Stimulated activated CD8-positive, alpha-beta memory T cell treated with anti-CD3 and anti-CD28 coated beads, Interleukin-7, amount 100 ng/mL, for 48 hours (primary cell): Measurements from ENCODE around the gene MRTO4.
"Not testable (repeated sequence)": the region's sequence is repeated elsewhere in the genome, so short reads cannot be mapped to it uniquely, and the experiment has no call there.

Experiments
- DNase-seq, 2 donors: peaks; one replicate each; pipeline ENCODE4 v3.0.0-alpha.2; 2020; ENCODE audit warnings: low read depth in 1 of 2; ENCODE audit errors: extremely low read depth in 1 of 2

MRTO4 gene

DNA sequence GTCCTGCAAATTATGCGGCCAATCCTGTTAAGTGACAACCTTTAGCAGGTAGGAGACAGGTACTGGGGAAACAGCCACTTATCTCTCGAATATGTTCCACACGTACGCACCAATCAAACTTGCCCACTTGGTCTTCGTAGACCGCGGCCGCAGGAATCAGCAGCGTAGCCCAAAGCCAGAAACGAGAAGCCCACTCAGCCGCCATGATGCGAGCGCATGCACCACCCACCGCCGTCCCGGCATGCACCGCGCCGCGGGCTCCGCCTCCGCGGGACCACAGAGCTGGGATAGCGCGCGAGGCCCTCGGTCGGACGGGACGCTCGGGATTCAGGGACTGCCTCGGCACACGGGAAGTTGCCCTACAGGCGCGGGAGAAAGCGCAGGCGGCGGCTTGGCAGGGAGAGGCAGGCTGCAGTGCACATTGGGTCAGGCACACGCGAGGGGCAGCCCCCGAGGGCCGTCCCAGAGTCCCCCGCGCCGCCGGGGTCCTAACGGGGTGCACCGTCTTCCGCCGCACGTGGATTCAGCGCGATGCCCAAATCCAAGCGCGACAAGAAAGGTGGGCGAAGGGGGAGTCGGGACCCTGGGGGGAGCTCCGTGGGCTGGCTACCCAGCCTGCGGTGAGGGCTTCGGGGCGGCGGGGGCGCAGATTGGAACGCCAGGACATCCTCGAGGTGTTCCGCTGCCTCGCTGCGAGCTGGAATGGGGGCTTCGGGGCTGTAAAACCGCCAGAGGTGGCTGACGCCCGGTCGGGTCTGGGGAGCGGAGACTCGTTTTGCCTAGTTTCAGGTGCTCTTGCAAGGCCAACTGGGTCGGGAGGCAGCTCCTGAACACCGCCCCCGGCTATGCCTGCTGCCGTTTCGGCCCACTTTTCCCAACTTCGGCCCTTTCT lies at the start of gene MRTO4, which contains the start of gene EMC1:
TSS of gene MRTO4 (plus strand) at position 501 of the 892 bp plus-strand sequence. CDS start at position 532, 31 bp downstream.
TSS of gene EMC1 (minus strand) at position 220 of the 892 bp plus-strand sequence. CDS start at position 205, 15 bp downstream.
- peak; percentile 81 to 82 for DNase-seq

- no peak for DNase-seq
These were observed 49.2 kb upstream of the MRTO4 start for GRCh38 chr1:19202396-19202795.

DNA sequence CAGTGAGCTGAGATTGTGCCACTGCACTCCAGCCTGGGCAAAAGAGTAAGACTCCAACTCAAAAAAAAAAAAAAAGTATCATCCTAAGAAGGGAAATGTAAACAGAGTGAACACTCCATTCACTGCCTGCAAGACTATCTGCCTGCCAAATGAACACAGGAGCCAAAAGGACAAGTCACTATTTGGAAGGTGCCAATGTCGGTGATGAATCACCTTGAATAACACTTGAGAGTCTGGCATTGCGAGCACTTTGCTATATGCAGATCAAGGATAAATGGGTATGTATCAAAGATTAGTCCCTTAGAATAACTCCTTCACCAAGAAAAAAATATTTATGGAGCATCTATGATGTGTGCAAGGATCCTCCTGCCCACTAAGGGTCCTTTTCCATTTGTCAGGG lies 48.2 kb upstream of the MRTO4 start:
- DNase-seq: no peak

- DNase-seq: no peak
These were observed 46.9 kb upstream of the MRTO4 start for GRCh38 chr1:19204446-19205266.

DNA sequence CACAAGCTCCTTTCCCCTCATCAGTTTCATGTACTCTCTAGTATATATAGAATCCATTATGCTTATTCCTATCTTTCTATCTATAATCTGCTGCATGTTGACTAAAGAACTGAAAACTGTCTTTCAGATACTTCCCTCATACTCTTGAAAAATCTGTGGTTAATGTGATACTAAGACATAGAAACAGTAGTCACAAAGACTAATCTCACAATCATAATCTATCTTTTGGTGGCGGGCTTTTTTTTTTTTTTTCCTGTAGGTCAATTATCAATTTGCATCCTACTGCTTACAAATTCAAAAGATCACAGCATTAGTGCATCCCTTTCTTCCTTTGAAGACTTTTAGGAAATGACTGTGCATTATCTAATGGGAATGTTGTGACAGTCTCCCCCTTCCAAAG lies 46.2 kb upstream of the MRTO4 start:
- no peak for DNase-seq

GRCh38 chr1:19205845-19206244 lies 45.8 kb upstream of the MRTO4 start:
- DNase-seq: no peak

DNA sequence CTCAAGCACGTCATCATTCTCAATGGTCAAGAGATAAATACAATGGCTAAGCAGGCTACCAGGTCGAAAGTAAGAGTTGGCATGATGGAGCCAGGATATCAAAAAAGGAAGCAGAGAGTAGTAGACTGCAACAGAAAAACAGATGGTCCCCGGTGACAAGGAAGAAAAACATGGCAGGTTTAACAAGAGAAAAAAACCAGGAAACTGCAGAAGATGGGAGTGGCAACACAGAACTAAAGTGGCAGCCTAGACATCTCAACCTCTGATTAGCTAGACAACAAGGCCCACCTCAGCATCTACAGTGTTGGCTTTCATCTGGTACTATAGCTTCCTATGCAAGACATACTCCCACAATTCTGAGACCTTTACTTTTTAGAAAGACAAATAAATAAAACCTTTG lies 44.7 kb upstream of the MRTO4 start:
- DNase-seq: no peak

DNA sequence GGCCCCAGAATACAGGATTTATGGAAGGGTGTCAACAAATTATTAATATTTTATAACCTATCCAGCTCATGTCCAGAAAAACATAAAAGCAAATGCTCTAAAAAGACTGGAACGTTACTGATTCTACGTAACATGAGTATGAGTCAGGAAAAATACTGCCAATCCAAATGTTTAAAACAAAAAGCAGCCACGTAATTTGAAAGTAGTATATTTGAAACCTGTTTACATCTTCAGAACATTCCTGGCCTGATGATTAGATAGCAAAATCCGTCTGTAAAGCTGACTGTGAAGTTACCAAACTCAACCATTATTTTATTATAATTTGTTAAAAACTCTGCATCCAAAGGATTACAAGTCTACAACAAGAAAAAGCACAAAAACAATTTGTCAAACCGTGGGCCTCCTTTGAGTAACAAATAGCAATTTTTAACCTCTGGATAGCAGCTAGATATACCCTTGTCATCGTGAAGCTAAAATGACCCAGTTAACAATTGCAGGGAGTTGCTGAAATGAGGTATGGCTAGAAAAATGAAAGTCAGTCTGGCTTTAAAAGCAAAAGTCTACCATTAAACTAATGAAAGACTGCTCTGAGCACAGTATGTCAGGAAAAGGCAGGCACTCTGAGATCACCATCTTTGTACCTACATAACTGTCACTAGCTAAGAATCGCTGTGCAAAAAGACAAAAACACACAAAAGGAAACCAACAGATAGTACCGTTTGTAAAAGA lies 42.7 kb upstream of the MRTO4 start:
- DNase-seq: no peak

- DNase-seq: peak; percentile 38 to 65
These were observed 42.1 kb upstream of the MRTO4 start for GRCh38 chr1:19209439-19209989.

DNA sequence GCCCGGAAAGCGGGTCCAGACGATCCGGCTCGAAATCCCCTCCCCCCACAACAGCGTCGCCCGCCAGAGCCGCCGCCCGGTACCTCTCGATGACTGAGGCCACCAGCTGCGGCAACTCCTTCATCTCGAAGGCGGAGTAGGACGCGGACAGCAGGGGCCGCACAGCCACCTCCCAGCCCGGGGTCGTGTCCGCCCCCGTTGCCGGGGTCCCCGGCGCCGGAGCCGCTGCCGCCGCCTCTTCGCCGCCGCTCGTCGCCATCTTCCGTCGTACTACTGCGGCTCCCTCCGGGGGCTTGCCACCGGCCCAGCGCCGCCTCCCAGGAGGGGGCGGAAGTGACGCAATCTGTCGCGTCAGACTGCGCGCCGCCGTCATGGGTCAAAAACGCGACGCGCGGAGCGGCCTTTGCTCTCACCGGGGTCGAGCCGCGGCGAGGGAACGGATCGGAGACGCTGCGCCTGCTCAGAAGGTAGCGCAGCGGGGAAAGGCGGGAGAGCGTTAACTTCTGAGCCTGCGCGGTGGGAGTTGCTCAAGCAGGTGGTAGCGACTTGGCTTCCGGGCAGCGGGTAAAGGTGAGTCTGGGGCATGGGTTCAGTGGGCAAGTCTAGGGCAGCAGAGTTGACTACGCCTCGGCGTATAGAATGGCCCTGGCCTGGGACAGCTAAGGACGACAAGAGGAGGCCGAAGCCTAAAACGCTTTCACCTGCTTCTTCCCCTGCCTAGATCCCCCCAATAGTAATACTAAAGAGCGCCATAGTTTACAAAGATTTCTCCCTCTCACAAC lies 41.4 kb upstream of the MRTO4 start, which contains the start of gene UBR4:
TSS of gene UBR4 (minus strand) at position 277 of the 782 bp plus-strand sequence. CDS start at position 259, 18 bp downstream.
- peak; percentile 93 to 96 for DNase-seq

DNA sequence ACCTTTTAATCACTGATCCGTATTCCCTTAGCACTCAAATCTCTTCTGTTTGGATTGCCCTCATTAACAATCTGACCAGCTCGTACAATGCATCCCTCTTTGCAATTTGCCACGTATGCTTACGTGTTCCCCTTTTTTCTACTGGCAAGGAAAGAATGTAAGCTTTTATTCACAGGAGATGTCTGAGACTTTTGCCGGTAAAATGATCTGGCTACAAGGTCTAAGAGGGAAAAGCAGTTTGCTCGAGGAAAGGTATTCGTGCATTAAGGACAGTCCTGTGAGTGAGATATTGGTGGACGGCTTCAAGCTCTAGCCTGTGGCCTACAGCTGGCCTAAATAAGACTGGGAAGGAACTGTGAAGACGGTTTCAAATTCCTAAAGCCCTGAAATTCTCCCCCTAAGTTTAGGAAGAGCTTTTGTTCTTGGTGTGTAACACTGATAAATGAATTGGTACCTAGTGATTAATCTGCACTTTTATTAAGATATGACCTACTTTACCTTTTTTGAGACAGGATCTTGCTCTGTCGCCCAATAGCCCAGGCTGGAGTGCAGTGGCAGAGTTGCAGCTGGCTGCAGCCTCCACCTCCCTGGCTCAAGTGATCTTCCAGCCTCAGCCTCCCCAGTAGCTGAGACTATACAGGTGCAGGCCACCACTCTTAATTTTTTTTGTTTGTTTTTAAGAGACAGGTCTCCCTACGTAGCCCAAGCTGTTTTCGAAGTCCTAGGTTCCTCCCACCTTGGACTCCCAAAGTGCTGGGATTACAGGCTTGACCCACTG lies 40.6 kb upstream of the MRTO4 start:
- no peak for DNase-seq

- no peak for DNase-seq
These were observed 39.4 kb upstream of the MRTO4 start for GRCh38 chr1:19212167-19212566.

- DNase-seq: no peak
These were observed 38.0 kb upstream of the MRTO4 start for GRCh38 chr1:19213580-19213979.

DNA sequence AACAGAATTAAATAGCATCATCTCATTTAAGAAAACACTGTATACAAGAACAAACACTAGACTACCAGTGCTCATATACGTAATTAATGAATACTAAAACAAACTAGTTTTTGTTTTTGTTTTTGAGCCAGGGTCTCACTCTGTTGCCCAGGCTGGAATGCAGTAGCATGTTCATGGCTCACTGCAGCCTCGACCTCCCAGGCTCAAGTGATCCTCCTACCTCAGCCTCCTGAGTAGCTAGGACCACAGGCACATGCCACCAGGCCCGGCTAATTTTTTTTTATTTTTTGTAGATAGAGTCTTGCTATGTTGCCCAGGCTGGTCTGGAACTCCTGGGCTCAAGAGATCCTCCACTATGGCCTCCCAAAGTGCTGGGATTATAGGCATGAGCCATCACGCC lies 35.0 kb upstream of the MRTO4 start:
- not testable (repeated sequence) for DNase-seq

DNA sequence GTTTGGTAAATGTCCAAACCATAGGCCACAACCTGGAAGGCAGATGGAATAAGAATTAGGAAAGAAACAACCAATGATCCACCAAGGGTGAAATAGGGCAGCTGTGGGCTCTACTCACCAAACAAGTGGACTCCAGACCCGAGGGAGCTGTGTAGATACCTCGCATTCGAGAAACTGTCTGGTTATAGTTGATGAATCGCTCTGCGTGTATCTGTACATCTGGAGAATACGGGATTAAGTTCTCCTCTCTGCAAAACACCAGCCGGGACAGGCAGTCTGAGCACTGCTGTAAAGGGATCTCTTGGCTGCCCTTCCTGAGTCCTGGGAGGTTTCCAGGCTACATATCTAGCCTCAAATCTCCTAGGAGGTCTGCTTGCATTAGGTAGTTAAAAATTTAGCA lies 32.2 kb upstream of the MRTO4 start:
- no peak for DNase-seq

- no peak for DNase-seq
These were observed 31.3 kb upstream of the MRTO4 start for GRCh38 chr1:19220080-19220846.

GRCh38 chr1:19220991-19221390 lies 30.6 kb upstream of the MRTO4 start:
- no peak for DNase-seq

DNA sequence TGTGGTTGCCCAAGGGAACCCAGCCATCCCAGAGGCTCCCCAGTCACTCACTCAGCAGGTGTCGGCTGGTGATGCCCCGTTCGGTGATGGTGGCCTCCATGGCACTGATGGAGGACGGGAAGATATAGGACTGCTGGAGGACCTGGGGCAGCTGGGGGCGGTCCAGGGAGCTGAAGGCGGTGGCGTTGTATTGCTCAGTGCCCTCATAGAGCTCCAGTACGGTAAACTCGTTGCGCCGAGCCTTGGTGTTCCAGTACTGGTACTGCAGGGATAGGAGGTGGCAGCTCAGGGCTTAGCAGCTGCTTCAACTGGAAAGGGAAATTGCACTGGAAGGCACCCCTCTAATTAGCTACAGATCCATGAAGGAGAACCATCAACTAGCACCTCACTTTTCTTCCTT lies 29.0 kb upstream of the MRTO4 start:
- no peak for DNase-seq
